ENCODE data around the gene GPRIN2.
"Not testable (repeated sequence)": the region's sequence is repeated elsewhere in the genome, so short reads cannot be mapped to it uniquely, and the experiment has no call there.

Gene GPRIN2

GRCh38 chr10:46534828-46535524, 21.5 kb downstream of the GPRIN2 start:
- no peaks in the 10 kb centered on the region for H3K4me1 Mint-ChIP-seq

DNA sequence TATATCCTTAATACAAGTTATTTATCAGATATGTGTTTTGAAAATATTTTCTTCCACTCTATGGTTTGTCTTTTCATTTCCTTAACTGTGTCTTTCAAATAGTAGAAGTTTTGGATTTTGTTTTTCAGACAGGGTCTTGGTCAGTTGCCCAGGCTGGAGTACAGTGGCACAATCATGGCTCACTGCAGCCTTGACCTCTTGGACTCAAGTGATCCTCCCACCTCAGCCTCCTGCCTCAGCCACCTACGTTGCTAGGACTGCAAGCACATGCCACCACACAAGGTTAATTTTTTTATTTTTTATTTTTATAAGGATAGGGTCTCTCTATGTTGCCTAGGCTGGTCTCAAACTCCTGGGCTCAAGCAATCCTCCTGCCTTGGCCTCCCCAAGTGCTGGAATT, 24.2 kb downstream of the GPRIN2 start:
- not testable (repeated sequence) for H3K4me3 Mint-ChIP-seq, H3K9me3 Mint-ChIP-seq, H3K4me1 Mint-ChIP-seq, H3K27ac Mint-ChIP-seq, H3K27me3 Mint-ChIP-seq, H3K36me3 Mint-ChIP-seq

More at GRCh38 chr10:46534828-46535524, 21.5 kb downstream of the GPRIN2 start:
- no peak overlapping the region for H3K4me3 Mint-ChIP-seq
- H3K27ac Mint-ChIP-seq = no peak overlapping the region
- no peaks in the 10 kb centered on the region for H3K36me3 Mint-ChIP-seq
- peaks cover 24% of the 10 kb centered on the region for H3K27me3 Mint-ChIP-seq
- H3K9me3 Mint-ChIP-seq = no peaks in the 10 kb centered on the region

DNA sequence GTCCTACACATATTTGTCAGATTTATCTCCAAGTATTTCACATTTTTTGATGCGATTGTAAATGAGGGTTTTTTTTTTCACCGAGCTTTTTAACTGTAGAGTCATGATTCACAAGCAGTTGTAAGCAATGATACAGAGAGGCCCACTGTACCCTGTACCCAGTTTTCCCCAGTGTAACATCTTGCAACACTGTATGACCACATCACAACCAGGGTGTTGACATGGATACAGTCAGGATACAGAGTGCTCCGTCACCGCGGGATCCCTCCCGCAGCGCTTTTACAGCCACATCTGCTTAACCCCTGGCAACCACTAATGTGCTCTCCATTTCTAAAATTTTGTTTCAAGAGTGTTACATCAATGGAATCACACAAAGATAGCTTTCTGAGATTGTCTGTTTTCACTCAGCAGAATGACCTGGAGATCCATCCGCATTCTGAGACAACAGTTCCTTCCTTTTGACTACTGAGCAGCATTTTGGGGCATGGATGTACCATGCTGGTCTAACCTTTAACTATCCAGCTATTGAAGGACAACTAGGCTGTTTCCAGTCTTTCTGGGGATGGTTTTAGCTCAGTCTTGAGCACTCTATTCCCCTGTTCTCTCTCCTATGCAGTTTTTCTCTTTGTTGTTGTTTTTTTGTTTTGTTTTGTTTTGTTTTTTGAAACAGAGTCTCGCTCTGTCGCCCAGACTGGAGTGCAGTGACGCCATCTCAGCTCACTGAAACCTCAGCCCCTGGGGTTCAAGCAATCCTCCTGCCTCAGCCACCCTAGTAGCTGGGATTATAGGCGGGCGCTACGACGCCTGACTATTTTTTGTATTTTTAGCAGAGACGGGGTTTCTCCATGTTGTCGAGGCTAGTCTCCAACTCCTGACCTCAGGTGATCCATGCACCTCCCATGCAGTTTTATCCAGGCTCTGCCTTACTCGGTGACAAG, 25.9 kb downstream of the GPRIN2 start:
- H3K36me3 Mint-ChIP-seq = no peaks in the 10 kb centered on the region
- H3K4me3 Mint-ChIP-seq = no peak overlapping the region
- no peaks in the 10 kb centered on the region for H3K9me3 Mint-ChIP-seq
- no peaks in the 10 kb centered on the region for H3K4me1 Mint-ChIP-seq
- no peaks in the 10 kb centered on the region for H3K27me3 Mint-ChIP-seq
- no peak overlapping the region for H3K27ac Mint-ChIP-seq

DNA sequence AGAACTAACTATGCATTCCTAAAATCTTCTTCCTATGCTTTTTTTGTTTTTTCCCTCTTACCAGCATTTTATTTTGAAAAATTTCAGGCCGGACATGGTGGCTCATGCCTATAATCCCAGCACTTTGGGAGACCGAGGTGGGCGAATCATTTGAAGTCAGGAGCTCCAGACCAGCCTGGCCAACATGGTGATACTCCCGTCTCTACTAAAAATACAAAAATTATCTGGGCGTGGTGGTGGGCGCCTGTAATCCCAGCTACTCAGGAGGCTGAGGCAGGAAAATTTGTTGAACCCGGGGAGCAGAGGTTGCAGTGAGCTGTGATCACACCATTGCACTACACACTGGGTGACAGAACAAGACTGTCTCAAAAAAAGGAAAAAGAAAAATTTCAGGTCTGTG, 26.7 kb downstream of the GPRIN2 start:
- not testable (repeated sequence) for H3K36me3 Mint-ChIP-seq, H3K9me3 Mint-ChIP-seq, H3K27me3 Mint-ChIP-seq, H3K4me1 Mint-ChIP-seq, H3K27ac Mint-ChIP-seq, H3K4me3 Mint-ChIP-seq

- no peak overlapping the region for H3K4me3 Mint-ChIP-seq
- H3K27me3 Mint-ChIP-seq = no peaks in the 10 kb centered on the region
- no peaks in the 10 kb centered on the region for H3K4me1 Mint-ChIP-seq
- H3K36me3 Mint-ChIP-seq = no peaks in the 10 kb centered on the region
- H3K9me3 Mint-ChIP-seq = no peaks in the 10 kb centered on the region
- H3K27ac Mint-ChIP-seq = no peak overlapping the region
These were observed 27.5 kb downstream of the GPRIN2 start for GRCh38 chr10:46528675-46529615.

GRCh38 chr10:46528171-46528671, 28.2 kb downstream of the GPRIN2 start:
- Mint-ChIP-seq H3K9me3 (no peaks in the 10 kb centered on the region), H3K4me3 (no peak overlapping the region), H3K4me1 (no peaks in the 10 kb centered on the region), H3K27ac (no peak overlapping the region), H3K36me3 (no peaks in the 10 kb centered on the region), H3K27me3 (no peaks in the 10 kb centered on the region)

DNA sequence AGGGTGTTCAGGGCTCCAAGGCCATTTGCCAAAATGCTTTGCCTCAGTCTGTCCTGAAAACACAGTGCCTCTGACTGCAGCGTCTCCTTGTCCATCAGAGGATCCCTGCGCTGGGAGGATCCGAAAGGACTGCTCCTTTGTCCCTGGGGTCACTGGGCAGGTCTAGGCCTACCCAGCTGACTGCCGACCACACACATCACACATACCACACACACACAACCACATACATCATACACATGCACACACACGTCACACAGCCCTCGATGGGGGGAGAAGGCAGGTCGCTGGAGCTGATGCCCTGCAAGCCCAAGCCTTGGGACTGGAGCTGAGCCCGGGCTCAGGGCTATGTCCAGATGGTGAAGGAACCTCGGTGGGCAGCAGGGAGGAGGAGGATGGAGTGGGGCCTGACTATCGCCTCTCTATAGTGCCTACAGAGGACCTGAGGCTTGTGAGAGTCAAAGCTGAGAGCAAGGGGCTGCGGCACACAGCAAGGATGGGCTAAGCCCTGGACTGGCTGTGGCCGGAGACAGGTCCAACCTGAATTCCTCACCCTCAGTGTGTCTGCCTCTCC, 29.1 kb downstream of the GPRIN2 start:
- H3K36me3 Mint-ChIP-seq = no peaks in the 10 kb centered on the region
- H3K27ac Mint-ChIP-seq = no peak overlapping the region
- H3K27me3 Mint-ChIP-seq = no peaks in the 10 kb centered on the region
- H3K9me3 Mint-ChIP-seq = no peaks in the 10 kb centered on the region
- no peaks in the 10 kb centered on the region for H3K4me1 Mint-ChIP-seq
- no peak overlapping the region for H3K4me3 Mint-ChIP-seq

- Mint-ChIP-seq H3K4me1 (no peaks in the 10 kb centered on the region), H3K9me3 (no peaks in the 10 kb centered on the region), H3K36me3 (no peaks in the 10 kb centered on the region), H3K27ac (no peak overlapping the region), H3K4me3 (no peak overlapping the region), H3K27me3 (no peaks in the 10 kb centered on the region)
These were observed 29.8 kb downstream of the GPRIN2 start for GRCh38 chr10:46526682-46527038.

- Mint-ChIP-seq H3K9me3 (no peaks in the 10 kb centered on the region), H3K4me3 (no peak overlapping the region), H3K36me3 (no peaks in the 10 kb centered on the region), H3K27ac (no peak overlapping the region), H3K4me1 (no peaks in the 10 kb centered on the region), H3K27me3 (no peaks in the 10 kb centered on the region)
These were observed 30.4 kb downstream of the GPRIN2 start for GRCh38 chr10:46525824-46526681.

DNA sequence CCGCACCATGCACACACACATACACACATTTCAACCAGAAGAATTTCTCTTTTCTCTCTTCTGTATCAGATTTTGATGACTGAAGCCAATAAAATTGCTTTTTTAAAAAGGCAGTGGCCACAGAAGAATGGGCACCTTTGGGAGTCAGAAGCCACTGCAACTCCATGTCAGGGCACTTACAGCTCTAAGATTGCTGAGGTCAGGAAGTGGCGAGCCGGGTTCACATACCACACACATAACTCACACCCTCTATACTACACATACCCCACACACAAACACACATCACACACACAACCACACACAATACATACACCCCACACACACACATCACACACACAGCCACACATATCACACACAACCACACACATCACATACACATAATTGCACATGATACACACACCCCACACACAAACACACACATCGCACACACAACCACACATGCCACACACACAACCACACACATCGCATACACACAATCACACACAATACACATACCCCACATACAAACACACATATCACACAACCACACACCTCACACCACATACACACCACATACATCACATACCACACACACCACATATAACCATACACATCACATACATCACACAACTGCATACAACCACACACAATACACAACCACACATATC, 31.2 kb downstream of the GPRIN2 start:
- no peaks in the 10 kb centered on the region for H3K4me1 Mint-ChIP-seq
- H3K9me3 Mint-ChIP-seq = no peaks in the 10 kb centered on the region
- no peak overlapping the region for H3K27ac Mint-ChIP-seq
- H3K4me3 Mint-ChIP-seq = no peak overlapping the region
- no peaks in the 10 kb centered on the region for H3K36me3 Mint-ChIP-seq
- no peaks in the 10 kb centered on the region for H3K27me3 Mint-ChIP-seq

GRCh38 chr10:46524472-46525176, 31.8 kb downstream of the GPRIN2 start:
- Mint-ChIP-seq H3K4me1 (no peaks in the 10 kb centered on the region), H3K27ac (no peak overlapping the region), H3K36me3 (no peaks in the 10 kb centered on the region), H3K9me3 (no peaks in the 10 kb centered on the region), H3K27me3 (no peaks in the 10 kb centered on the region), H3K4me3 (no peak overlapping the region)

DNA sequence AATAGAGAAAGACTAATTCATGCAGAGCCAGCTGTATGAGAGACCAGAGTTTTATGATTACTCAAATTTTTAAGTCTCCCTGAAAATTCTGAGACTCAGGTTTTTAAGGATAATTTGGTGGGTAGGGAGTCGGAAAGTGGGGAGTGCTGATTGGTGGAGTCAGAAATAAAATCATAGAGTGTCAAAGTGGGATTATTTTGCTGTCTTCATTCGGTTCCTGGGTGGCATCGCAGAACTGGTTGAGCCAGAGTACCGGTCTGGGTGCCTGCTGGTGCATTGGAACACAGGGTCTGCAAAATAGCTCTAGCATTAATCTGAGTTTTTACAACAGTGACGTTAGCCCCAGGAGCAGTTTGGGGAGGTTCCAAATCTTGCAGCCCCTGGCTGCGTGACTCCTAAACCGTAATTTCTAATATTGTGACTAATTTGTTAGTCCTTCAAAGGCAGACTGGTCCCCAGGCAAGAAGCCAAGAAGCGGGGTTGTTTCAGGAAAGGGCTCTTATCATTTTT, 32.4 kb downstream of the GPRIN2 start:
- Mint-ChIP-seq H3K9me3 (no peaks in the 10 kb centered on the region), H3K27me3 (no peaks in the 10 kb centered on the region), H3K4me3 (no peak overlapping the region), H3K4me1 (no peaks in the 10 kb centered on the region), H3K27ac (no peak overlapping the region), H3K36me3 (no peaks in the 10 kb centered on the region)

DNA sequence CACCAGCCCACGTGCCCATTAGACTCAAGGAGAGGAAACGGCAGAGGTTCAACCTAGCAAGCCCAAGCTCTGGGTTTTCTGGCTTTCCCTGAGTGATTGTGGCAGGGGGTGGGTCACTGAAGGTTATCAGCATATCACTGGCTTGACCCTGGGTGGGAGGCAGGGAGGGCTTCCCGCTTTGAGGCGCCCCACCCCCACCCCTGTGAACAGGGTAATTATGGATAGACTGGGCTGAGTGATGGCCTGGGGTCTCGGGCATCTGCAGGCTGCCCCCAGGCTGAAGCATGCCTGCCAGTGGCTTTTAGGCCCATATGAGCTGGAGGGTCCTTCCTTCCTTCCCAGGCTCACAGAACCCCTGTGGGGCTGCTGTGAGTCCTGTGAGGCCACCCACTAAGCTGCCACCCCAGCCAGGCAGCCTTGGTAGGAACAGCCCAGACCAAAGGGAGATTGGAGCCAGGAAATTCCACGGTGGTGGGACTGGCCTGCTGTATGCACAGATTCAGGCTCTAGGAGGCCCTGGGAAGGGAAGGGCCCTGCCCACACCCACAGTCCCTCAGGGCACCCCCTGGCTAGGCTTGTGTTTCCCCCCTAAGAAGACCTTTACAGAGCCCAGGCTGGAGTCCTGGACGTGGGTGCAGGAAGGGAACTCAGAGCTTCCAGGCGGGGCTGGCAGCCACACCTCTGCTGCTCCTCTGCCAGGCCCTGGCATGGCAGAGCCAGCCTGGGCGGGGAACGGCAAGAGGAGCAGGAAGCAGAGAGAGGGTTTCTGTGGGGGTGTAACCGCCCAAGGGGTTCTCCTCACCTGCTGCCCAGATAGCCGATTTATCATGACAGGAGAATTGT, 33.1 kb downstream of the GPRIN2 start:
- Mint-ChIP-seq H3K4me3 (no peak overlapping the region), H3K4me1 (no peaks in the 10 kb centered on the region), H3K9me3 (no peaks in the 10 kb centered on the region), H3K36me3 (no peaks in the 10 kb centered on the region), H3K27ac (no peak overlapping the region), H3K27me3 (no peaks in the 10 kb centered on the region)

All from activated naive CD4-positive, alpha-beta T cell treated with anti-CD3 and anti-CD28 coated beads, Interleukin-2, amount 50 U/mL, for 24 hours (primary cell).